GM18498 (cell line): ENCODE results near the gene ATOH1.

Source experiments
- ATAC-seq: cut with Tn5 transposase; IDR thresholded peaks from one replicate; pipeline ENCODE4 v1.9.1; 2021; ENCODE audit warnings: mild to moderate bottlenecking, moderate library complexity; ENCODE audit not compliant: unreplicated experiment

Gene ATOH1, protein sequence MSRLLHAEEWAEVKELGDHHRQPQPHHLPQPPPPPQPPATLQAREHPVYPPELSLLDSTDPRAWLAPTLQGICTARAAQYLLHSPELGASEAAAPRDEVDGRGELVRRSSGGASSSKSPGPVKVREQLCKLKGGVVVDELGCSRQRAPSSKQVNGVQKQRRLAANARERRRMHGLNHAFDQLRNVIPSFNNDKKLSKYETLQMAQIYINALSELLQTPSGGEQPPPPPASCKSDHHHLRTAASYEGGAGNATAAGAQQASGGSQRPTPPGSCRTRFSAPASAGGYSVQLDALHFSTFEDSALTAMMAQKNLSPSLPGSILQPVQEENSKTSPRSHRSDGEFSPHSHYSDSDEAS

DNA sequence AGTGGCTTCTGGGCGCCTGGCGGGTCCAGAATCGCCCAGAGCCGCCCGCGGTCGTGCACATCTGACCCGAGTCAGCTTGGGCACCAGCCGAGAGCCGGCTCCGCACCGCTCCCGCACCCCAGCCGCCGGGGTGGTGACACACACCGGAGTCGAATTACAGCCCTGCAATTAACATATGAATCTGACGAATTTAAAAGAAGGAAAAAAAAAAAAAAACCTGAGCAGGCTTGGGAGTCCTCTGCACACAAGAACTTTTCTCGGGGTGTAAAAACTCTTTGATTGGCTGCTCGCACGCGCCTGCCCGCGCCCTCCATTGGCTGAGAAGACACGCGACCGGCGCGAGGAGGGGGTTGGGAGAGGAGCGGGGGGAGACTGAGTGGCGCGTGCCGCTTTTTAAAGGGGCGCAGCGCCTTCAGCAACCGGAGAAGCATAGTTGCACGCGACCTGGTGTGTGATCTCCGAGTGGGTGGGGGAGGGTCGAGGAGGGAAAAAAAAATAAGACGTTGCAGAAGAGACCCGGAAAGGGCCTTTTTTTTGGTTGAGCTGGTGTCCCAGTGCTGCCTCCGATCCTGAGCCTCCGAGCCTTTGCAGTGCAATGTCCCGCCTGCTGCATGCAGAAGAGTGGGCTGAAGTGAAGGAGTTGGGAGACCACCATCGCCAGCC lies at the start of gene ATOH1:
TSS of gene ATOH1 (plus strand) at position 422 of the 663 bp plus-strand sequence. CDS start at position 596, 174 bp downstream.
- no peak for ATAC-seq

DNA sequence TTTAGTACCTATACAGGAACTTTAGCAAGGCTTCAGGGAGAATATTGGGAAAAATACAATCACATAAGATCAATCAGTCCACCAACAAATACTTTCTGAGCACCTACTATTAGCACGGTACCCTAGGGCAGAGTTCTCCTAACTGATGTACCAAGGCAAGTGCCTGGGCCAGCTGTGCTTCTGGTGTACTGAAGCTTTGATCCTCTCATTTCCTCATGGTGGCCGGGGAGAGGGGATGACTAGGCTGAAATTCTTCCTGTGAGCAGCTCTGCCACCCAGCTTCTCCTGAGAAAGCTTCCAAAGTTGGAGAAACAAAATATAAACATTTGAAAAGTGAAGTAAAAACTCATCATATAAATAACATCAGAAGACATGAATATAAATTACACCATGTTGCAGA lies 49.3 kb upstream of the ATOH1 start:
- no peak for ATAC-seq

DNA sequence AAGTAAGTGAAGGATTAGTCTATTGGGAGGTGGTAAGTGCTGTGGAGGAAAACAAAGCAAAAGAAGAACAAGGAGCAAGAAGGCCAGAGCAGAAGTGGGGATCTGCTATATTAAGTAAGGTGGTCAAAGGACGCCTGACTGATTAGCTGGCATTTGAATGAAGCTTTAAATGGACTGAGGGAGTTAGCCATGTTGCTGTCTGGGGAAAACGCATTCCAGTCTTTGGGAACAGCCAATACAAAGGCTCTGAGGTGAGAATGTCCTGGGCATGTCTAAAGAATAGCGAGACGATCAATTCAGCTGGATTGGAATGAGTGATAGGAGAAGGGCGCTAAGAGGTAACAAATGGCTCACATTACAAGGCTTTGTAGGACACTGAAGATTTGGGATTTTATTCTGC lies 48.5 kb upstream of the ATOH1 start:
- ATAC-seq, result no peak

DNA sequence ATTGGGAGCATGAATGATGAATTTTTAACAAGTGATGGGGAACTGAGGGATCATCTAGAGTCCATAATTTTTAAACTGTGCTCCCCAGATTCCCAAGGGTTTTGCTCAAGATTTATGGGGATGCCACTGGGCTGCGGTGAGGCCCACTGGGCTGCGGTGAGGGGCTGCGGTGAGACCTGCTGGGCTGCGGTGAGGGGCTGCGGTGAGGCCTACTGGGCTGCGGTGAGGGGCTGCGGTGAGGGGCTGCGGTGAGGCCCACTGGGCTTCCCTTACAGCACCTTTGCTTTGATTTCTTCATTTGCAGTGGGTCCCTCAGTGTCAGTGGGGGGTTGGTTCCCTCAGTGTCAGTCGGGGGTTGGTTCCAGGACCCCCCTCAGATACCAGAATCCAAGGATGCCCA lies 47.4 kb upstream of the ATOH1 start:
- ATAC-seq, result no peak

DNA sequence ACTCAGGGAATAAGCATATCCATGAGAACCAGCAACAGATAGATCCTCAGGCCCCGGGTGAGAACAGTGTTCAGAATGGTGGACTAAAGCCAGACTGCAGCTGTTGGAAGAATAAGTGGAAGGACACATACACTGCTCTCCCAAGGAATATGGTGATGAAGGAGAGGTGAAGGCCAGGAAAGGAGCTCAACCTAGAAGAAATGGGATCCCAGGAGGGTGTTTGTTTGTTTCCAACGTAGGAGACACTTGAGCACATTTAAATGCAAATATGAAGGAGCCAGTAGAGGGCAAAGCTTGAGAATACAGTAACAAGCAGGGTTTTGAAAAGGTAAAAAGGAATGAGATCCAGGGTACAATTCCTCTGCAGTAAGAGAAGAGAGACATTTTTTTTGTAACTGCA lies 42.4 kb upstream of the ATOH1 start:
- ATAC-seq, result no peak

DNA sequence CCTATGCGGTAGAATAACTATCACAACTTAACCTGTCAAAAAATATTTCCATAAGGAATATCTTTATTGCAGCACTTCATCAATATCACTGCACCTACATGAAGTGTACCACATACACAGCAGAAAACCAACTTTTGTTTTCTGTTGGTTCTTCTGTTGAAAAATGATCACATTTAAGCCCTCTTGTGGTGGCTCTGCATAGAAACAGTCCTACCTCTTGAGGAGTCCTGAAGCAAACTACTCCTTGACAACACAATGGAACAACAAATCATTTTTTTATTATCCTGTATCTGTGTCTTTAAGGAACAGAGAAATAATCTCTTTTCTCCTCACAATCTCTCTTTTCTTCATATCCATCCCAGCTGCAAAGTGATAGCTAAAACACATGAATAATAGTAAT lies 39.8 kb upstream of the ATOH1 start:
- peak; percentile 48 for ATAC-seq

DNA sequence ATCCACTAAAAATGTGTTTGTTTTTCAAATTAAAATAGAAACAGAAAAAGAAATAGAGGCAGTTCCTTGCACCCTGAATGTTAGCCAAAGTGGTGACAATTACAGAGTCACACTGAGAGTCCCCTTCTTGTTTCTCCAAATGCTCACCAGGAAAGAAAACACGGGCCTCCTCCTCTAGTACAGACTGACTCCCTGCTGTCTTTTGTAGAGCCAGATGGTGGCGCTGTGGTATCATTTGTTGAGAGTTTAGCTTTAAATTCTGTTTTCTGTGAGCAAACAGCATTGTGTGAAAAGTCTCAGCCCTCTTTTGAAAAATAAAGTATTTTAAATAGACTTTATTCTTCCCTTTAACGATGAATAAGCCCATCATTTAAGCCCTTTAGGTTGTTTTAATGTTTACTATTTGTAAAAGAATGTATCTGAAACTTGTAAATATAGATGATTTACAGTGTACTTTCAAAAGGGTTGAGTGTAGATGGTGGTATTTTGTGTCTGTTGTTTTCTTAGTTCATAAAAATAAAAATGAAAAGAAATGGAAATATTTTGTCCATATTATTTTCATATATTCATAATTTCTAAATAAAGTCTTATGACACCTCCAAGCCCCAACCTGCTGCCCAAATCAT lies 36.9 kb upstream of the ATOH1 start:
- peak; percentile 79 for ATAC-seq

DNA sequence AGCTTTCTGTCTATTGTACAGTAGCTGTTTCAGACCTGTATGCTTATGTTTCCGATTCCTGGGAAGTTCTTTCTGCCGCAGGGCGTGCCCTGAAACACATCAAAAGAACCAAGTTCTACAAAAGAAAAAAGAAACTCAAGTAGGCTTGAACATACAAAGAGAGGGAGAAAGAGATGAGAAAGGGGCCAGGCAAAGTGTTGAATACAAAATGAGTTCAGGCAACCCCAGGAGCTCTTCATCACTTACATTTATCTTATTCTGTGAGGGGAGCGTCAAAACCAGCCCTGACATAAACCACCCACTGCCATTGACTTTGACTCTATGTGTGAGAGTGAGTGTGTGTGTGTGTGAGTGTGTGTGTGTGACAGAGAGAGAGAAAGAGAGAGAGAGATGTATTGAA lies 26.5 kb upstream of the ATOH1 start:
- no peak for ATAC-seq

DNA sequence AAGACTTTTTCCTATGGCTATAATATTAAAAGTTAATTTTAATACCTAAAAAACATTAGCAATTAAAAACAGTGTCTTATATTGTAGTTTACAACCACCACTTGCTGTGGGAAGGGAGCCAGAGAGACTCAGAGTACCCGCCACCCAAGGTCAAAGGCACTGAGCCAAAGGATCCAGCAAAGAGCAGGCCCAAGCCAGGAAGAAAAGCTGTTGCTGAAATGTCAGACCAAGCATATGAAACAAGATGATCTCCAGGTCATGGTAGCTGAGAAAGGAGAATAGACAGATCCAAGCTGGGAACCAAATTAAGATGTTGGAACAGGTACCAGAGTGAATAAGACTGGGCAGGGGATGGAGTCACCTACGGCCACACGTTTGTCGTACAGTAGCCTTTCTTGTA lies 18.8 kb upstream of the ATOH1 start:
- no peak for ATAC-seq

DNA sequence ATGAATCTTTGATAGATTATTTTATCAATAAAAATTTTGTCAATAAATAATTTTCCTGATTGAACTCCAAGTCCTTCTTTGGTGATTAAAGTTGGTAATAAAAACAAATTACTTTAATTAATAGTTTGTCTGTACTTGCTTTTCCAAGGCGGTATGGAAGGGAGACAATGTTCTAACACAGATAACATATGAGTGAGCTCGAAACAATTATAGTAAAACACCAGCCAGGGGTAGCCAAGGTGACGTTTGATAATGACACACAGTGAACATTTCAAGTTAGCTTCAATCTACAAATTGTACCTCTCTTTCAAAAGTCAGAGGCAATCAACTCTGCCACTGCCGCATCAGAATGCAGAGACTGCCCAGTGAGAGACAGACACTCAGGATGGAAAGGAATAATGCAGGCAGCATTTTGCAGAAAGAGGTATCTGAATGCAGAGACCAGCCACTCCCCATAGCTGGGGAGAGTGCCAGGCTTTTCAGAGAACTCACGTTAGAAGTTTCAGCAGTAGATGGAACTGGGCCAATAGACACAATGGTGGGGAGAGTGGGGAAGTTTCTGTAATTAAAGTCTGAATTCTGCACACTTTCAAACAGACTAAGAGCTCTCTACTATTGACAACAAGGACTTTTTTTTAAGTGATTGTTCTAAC lies 18.1 kb upstream of the ATOH1 start:
- no peak for ATAC-seq

DNA sequence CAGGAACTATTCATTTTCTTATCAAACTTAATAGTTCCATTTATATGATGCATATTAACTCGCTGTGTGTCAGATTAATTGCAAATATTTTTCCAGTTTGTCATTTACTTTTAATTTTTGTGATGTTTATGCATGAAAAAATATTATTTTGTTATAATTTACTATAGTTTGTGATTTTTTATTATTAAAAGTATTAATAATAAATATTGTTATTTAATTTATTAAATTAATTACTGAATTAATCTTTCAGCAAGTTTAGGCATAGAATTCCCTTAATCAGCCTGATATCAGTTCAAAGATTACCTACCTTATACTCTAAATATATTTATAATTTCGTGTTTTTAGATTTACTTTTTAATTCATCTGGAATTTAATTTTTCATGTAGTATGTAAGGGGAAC lies 15.5 kb upstream of the ATOH1 start:
- ATAC-seq, result no peak

DNA sequence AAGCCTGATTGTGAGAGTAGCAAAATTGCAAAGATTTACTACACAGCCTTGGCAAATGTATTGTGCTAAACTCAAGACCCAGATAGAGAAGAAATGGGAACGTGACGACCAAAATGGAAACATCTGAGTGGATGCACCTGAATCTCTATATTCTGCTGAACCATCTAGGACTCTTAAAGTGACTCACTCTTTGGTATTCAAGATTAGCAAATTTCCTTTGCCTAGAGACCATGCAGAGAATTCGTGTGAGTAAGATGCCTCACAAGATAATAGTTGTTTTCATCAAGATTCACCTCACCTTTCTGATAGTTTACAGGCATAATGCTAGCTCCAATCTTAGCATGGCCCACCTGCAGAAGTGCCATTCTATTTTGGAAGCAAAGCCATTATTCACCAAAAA lies 14.4 kb upstream of the ATOH1 start:
- no peak for ATAC-seq

DNA sequence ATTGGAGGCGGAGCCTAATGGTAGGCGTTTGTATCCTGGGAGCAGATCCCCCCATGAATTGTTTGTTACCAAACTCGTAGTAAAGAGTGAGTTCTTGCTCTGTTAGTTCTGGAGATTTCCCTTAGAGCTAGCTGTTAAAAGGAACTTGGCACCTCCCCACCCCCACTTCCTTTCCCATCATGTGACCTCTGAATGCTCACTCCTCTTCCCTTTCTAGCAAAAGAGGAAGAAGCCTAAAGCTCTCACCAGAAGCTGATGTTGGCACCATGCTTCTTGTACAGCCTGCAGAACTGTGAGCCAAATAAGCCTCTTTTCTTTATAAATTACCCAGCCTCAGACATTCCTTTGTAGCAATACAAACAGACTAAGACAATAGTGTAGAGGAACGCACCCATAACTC lies 13.8 kb upstream of the ATOH1 start:
- no peak for ATAC-seq

DNA sequence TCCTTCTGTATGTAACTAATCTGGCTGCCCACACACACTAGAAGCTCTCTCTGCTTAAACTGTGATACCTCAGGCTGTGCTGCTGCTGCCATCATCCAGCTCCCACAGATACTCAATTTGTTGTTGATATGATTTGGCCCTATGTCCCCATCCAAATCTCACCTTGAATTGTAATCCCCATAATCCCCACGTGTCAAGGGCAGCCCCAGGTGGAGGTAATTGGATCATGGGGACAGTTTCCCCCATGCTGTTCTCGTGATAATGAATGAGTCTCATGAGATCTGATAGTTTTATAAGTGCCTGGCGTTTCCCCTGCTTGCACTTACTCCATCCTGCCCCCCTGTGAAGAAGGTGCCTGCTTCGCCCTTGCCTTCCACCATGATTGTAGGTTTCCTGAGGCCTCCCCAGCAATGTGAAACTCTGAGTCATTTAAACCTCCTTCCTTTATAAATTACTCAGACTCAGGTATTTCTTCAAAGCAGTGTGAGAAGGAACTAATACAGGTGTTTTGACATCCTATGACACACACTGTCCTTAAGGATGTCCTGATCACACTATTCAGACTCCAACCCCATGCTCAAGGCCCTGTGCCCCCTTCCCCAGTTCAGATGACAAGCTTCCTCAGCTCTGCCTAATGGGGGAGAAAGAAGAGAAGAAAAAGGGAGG lies 2.9 kb upstream of the ATOH1 start:
- no peak for ATAC-seq

DNA sequence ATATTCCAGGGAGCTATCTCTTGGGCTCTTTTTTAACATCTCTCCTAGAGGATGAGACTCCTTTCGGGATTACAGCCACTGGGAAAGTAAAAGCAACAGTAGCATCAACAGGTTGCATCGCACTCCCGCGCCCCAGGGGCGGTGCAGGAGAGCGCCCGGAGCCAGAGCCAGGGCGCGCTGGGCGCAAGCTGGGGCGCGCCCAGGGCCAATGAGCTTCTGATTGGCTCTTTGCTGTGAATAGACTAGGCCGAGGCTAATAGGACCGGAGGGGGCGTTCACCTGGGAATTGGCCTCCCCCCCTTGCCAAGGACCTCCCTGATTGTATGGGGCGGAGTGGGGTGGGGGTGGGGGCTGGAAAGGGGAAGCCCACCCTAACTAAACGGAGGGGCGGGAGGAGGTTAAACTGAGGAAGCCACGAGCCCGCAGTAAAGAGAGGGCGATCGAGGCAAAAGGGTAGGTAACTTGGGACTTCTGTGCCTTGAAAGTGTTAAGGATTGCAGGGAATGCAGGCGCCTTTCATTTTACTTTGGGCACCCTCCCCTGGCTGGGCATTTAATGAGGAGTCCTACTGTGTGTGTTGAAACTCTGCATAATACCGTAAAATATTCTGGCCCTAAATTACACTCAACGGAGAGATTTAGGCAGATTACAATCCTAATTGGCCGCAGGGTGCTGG lies 1.1 kb upstream of the ATOH1 start:
- ATAC-seq, result no peak

DNA sequence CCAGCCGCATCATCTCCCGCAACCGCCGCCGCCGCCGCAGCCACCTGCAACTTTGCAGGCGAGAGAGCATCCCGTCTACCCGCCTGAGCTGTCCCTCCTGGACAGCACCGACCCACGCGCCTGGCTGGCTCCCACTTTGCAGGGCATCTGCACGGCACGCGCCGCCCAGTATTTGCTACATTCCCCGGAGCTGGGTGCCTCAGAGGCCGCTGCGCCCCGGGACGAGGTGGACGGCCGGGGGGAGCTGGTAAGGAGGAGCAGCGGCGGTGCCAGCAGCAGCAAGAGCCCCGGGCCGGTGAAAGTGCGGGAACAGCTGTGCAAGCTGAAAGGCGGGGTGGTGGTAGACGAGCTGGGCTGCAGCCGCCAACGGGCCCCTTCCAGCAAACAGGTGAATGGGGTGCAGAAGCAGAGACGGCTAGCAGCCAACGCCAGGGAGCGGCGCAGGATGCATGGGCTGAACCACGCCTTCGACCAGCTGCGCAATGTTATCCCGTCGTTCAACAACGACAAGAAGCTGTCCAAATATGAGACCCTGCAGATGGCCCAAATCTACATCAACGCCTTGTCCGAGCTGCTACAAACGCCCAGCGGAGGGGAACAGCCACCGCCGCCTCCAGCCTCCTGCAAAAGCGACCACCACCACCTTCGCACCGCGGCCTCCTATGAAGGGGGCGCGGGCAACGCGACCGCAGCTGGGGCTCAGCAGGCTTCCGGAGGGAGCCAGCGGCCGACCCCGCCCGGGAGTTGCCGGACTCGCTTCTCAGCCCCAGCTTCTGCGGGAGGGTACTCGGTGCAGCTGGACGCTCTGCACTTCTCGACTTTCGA lies 654 bp downstream of the ATOH1 start:
- ATAC-seq, result no peak

DNA sequence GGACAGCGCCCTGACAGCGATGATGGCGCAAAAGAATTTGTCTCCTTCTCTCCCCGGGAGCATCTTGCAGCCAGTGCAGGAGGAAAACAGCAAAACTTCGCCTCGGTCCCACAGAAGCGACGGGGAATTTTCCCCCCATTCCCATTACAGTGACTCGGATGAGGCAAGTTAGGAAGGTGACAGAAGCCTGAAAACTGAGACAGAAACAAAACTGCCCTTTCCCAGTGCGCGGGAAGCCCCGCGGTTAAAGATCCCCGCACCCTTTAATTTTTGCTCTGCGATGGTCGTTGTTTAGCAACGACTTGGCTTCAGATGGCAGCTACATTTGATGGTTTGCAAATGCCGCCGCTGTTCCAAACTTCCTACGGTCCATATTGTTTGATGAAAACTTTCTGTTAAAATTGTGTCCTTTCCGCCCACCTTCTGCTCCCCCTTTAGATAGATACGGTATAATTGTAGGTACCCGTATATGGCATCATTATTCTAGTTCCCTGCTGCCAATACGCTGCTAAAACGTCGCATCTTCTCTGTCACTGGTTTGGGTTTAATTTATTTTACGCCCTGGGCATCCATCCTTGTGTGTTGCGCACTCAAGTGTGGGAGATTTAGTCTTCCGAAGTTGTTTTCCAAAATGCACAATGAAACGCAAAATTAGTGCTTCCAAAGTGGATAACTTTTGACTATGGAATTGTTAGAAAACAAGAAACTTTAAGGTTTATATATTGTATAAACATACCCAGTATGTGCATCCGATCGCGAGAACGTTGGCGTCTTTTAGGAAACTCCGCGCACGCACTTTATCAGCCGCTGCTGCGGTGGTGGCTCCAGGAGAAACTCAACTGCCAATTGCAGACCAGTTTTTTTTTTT lies 1.5 kb downstream of the ATOH1 start:
- no peak for ATAC-seq

DNA sequence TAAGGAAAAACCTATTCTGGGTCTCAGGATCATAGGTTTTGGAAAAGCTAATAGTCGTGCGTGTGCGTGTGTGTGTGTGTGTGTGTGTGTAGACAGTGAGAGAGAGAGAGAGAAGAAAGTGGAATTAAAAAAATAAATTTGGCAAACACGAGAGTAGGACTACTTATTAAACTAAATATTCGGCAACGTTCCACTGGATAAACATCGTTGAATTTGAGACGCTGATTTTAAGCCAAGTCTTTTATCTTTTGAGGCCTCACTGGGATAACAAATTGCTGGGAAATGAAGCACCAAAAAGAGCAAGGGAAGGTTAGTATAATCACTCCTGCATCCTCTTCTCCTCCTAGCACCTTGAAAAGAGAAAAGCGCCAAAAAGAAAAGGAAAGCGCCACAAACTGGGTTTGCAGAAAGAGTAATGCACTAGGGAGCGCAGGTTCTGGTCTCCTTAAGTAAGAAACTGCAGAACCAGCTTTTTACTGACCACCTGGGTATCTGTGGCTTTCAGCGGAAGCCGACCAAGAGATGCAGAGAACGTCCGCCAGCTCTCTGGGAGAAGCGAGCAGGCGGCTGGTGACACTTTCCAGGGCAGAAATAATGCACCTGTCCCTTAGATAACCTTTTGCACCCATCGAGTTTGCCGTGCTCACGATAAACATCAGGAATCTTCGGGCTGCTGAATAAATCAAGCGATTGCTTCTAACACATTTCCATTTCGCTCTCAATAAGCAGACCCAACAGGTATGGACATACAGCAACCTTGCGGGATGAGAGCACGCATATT lies 3.4 kb downstream of the ATOH1 start:
- ATAC-seq, result no peak
